ENCODE results near the gene GLI3. TPM values are rescaled to one million over a fixed set of nuclear protein-coding genes. Genes with fewer than 3 reads are reported as not detected.
A peak's percentile ranks its signal among the peaks of the same experiment; 100 is the strongest.

GLI3 gene
- polyA plus RNA-seq, 2 of the 4 experiments (the other 2 are of a cell fraction), result 0.09 TPM; not detected in 1

GRCh38 chr7:42238709-42239366 is 1.8 kb upstream of the GLI3 start:
- FAIRE-seq (no peak), DNase-seq (ENCODE audit: low read depth in 1 of 2, low spot score in 1 of 2) (no peak), ATAC-seq (no peak)
- no peak overlapping the region for H3K27ac ChIP-seq
- H3K9me3 ChIP-seq, result no peaks in the 10 kb centered on the region
- no peak overlapping the region for H3K4me3 ChIP-seq
- POLR2A ChIA-PET, result no interaction called here
- no peak overlapping the region for H3K4me2 ChIP-seq
- TF ChIP-seq KDM5A (IDR thresholded peaks at IDR 0.05) (no peak), BCL3 (IDR thresholded peaks at IDR 0.05) (no peak), CTCF (IDR thresholded peaks at IDR 0.05) (no peak), BHLHE40 (IDR thresholded peaks at IDR 0.05; ENCODE audit: low read depth, low read length) (no peak), MAX (IDR thresholded peaks at IDR 0.05) (no peak), PBX3 (IDR thresholded peaks at IDR 0.05) (no peak), USF2 (IDR thresholded peaks at IDR 0.05) (no peak), ELK1 (IDR thresholded peaks at IDR 0.05; ENCODE audit: low read depth, low read length) (no peak), CHD4 (IDR thresholded peaks at IDR 0.05; ENCODE audit: borderline replicate concordance) (no peak), POLR2A (IDR thresholded peaks at IDR 0.05; ENCODE audit: low read length) (no peak), HEYL (CRISPR knock-in tag; IDR thresholded peaks at IDR 0.05) (no peak), CBX8 (IDR thresholded peaks at IDR 0.05) (no peak), HOXA7 (CRISPR knock-in tag; IDR thresholded peaks at IDR 0.05) (no peak), FOXS1 (CRISPR knock-in tag; IDR thresholded peaks at IDR 0.05) (no peak), JUNB (IDR thresholded peaks at IDR 0.05) (no peak)
- CTCF ChIA-PET, result no interaction called here
- 61% methylated on average over 13 of the region's 15 CpGs for WGBS (ENCODE audit: missing lambda C conversion rate)
- H3K4me1 ChIP-seq, result no peaks in the 10 kb centered on the region

GRCh38 chr7:42237811-42238541 is 967 bp upstream of the GLI3 start:
- no peak for DNase-seq (ENCODE audit: low read depth in 1 of 2, low spot score in 1 of 2)
- CTCF ChIA-PET, result no interaction called here
- WGBS (ENCODE audit: missing lambda C conversion rate), result 56% methylated on average over 20 of the region's 66 CpGs
- FAIRE-seq, result no peak
- TF ChIP-seq HDAC2 (IDR thresholded peaks at IDR 0.05) (no peak), TFCP2L1 (CRISPR knock-in tag; IDR thresholded peaks at IDR 0.05) (no peak), CTCF (IDR thresholded peaks at IDR 0.05) (no peak), ZC3H11A (IDR thresholded peaks at IDR 0.05) (no peak), HEYL (CRISPR knock-in tag; IDR thresholded peaks at IDR 0.05) (no peak)
- ATAC-seq, result no peak
- Histone ChIP-seq H3K4me2 (peak overlapping the region; percentile 84), H3K4me3 (peak overlapping the region; percentile 58), H3K27ac (peak overlapping the region in 1 of 2 experiments; percentile 73; a peak in 3 of 6 replicates), H3K9me3 (no peaks in the 10 kb centered on the region), H3K4me1 (no peaks in the 10 kb centered on the region)
- POLR2A ChIA-PET, result no interaction called here
